GM12873 (cell line): ENCODE results near the gene TBC1D10A.

Experiments
- CTCF ChIP-seq: IDR thresholded peaks from 2 replicates; pipeline ENCODE4 v1.5.1; 2012; ENCODE audit warnings: low read depth, mild to moderate bottlenecking, moderate library complexity, low read length, control low read depth; ENCODE audit not compliant: insufficient read depth; ENCODE audit errors: missing control alignments

TBC1D10A gene

GRCh38 chr22:30290342-30291057 is 36.2 kb downstream of the TBC1D10A start:
- TF ChIP-seq CTCF: no peak

GRCh38 chr22:30289980-30290313 is 36.8 kb downstream of the TBC1D10A start:
- no peak for TF ChIP-seq CTCF

- TF ChIP-seq CTCF: no peak
These were observed 37.4 kb downstream of the TBC1D10A start, which contains the start of gene CASTOR1 for GRCh38 chr22:30289141-30289979. CASTOR1 (minus strand) TSS chr22:30289505; CDS start chr22:30289497, 8 bp downstream.

- TF ChIP-seq CTCF: no peak
These were observed 38.2 kb downstream of the TBC1D10A start for GRCh38 chr22:30288419-30289140.

GRCh38 chr22:30287648-30288418 is 38.9 kb downstream of the TBC1D10A start:
- TF ChIP-seq CTCF: peak; percentile 88

- peak; percentile 89 for TF ChIP-seq CTCF
These were observed 39.7 kb downstream of the TBC1D10A start for GRCh38 chr22:30286813-30287647.
